Panc1 (cell line): ENCODE results near the gene PSORS1C1. TPM values are rescaled to one million over a fixed set of nuclear protein-coding genes. Genes with fewer than 3 reads are reported as not detected.
A peak's percentile ranks its signal among the peaks of the same experiment; 100 is the strongest.
"Not testable (repeated sequence)": the region's sequence is repeated elsewhere in the genome, so short reads cannot be mapped to it uniquely, and the experiment has no call there.

ENCODE experiments used
- ATAC-seq: fragments of 200-7000 bp; cut with Tn5 transposase; 2 replicates; pipeline ENCODE4 v1.9.1; 2020; ENCODE audit warnings: mild to moderate bottlenecking, moderate library complexity
- BruUV-seq: library from RNA; stranded (reverse); fragments of 400-500 nt; replicated peaks from 2 replicates; lab custom pipeline; 2021; lab: Mats Ljungman, UMichigan
- CTCF ChIA-PET: fragments of 300-600 bp; sonication (Branson Sonifier 250); formaldehyde crosslinking; loops from one replicate; lab custom pipeline; 2022; ENCODE audit warnings: antibody characterized with exemption; lab: Charles Lee
- POLR2A ChIA-PET: fragments of 300-600 bp; sonication (Branson Sonifier 250); formaldehyde crosslinking; loops from one replicate; lab custom pipeline; 2022; ENCODE audit warnings: antibody characterized with exemption; lab: Charles Lee
- DNase-seq: peaks from one replicate; pipeline ENCODE4 v3.0.0-alpha.2; 2010; ENCODE audit warnings: low read depth, low spot score
- H3K27ac ChIP-seq: 2 replicates; pipeline ENCODE4 v1.5.1; 2011; ENCODE audit warnings: mild to moderate bottlenecking, low read length, inconsistent platforms
- H3K27me3 ChIP-seq: fragments of 200-500 bp; sonication (Bioruptor generic); 2 replicates; pipeline ENCODE4 v1.6.0; 2014; ENCODE audit warnings: low read length, inconsistent platforms; ENCODE audit not compliant: control insufficient read depth, insufficient read depth
- H3K36me3 ChIP-seq: fragments of 200-500 bp; sonication (Bioruptor generic); 2 replicates; pipeline ENCODE4 v1.5.1; 2014; ENCODE audit warnings: inconsistent platforms, mild to moderate bottlenecking, low read length, moderate library complexity; ENCODE audit not compliant: control insufficient read depth, insufficient read depth
- H3K4me1 ChIP-seq: 2 replicates; pipeline ENCODE4 v1.5.1; 2011; ENCODE audit warnings: inconsistent platforms, mild to moderate bottlenecking, low read length, moderate library complexity; ENCODE audit not compliant: control insufficient read depth, insufficient read depth
- H3K4me3 ChIP-seq, 2 experiments: 2 replicates each; pipeline ENCODE4 v1.5.1; 2011 to 2012; ENCODE audit warnings: low read depth in 2 of 2, low read length in 2 of 2, mild to moderate bottlenecking in 2 of 2, inconsistent platforms in 1 of 2, moderate library complexity in 1 of 2
- H3K9me3 ChIP-seq: fragments of 200-500 bp; sonication (Bioruptor generic); 2 replicates; pipeline ENCODE4 v1.5.1; 2014; ENCODE audit warnings: low read depth, mild to moderate bottlenecking, inconsistent platforms, low read length, moderate library complexity; ENCODE audit not compliant: control insufficient read depth, insufficient read depth
- POLR2AphosphoS5 ChIP-seq: IDR thresholded peaks from 2 replicates; pipeline ENCODE4 v1.6.1; 2012; ENCODE audit warnings: mild to moderate bottlenecking, low read depth, low read length, moderate library complexity
- SIN3A ChIP-seq: IDR thresholded peaks from 2 replicates; pipeline ENCODE4 v1.6.1; 2012; ENCODE audit warnings: low read depth, mild to moderate bottlenecking, low read length, moderate library complexity, borderline replicate concordance; ENCODE audit not compliant: insufficient read depth
- TCF7L2 ChIP-seq: IDR thresholded peaks from 2 replicates; pipeline ENCODE4 v1.6.1; 2011; ENCODE audit warnings: mild to moderate bottlenecking, low read depth, low read length, inconsistent platforms
- in situ Hi-C: cut with HindIII; loops from 2 replicates; pipeline ENCODE4 v1.10.0; 2016; ENCODE audit warnings: low sequenced_read_pairs, low pct_unique_long_range_greater_than_20kb
- intact Hi-C: fragments of 100-400 bp; cut with micrococcal nuclease; formaldehyde crosslinking; loops from one replicate; pipeline ENCODE4 v1.10.0; 2022; ENCODE audit not compliant: unreplicated experiment
- total RNA-seq: library from RNA; stranded (reverse); gene quantifications from one replicate; pipeline ENCODE4 v1.2.1, GENCODE V29; 2021; ENCODE audit not compliant: unreplicated experiment
- TF ChIP-seq, protein P1 (sequence below): fragments of 450-650 bp; IDR thresholded peaks from 2 replicates; pipeline ENCODE4 v1.5.1; 2017; ENCODE audit warnings: mild to moderate bottlenecking
- TF ChIP-seq, protein P2 (sequence below), 2 experiments: IDR thresholded peaks; 2 replicates each; pipeline ENCODE4 v1.6.1; 2011 to 2012; ENCODE audit warnings: low read depth in 2 of 2, control low read depth in 1 of 2, low read length in 1 of 2, mild to moderate bottlenecking in 1 of 2, moderate library complexity in 1 of 2; ENCODE audit not compliant: insufficient read depth in 1 of 2

The PSORS1C1 gene
- total RNA-seq, 1 experiment from 2014 or later: 2.9 TPM

DNA sequence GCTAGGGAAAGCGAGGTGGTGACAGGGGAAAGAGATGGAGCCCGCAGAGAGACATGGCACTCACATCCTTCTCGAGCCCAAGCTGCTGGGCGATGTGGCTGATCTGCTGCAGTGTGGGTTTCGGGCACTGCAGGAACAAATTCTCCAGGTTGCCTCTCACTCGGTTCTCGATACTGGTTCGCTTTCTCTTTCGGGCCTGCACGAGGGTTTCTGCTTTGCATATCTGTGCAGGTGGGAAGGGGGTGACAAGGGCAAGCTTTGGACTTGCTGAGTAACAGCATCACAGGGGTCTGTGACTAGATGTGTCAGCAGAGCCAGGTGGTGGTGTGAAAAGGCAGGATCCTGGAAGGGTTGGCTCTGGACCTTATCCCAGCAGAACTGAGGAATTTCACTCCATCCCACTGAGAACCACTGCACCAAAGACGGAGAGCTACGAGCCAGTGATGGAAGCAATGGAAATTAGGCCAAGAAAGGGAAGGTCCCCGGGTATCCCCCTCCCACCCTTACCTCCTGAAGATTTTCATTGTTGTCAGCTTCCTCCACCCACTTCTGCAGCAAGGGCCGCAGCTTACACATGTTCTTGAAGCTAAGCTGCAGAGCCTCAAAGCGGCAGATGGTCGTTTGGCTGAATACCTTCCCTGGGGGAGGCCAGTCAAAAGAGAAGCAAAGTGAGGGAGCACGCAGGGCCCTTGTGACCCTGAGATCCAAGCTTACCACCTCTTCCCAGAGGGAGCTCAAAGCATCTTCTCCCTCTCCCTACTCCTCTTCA lies 50.6 kb downstream of the PSORS1C1 start:
- H3K27me3 ChIP-seq, BruUV-seq, H3K36me3 ChIP-seq, in situ Hi-C loops, H3K4me3 ChIP-seq, CTCF ChIA-PET, intact Hi-C loops, DNase-seq, H3K4me1 ChIP-seq, H3K27ac ChIP-seq, POLR2A ChIA-PET, H3K9me3 ChIP-seq: not testable (repeated sequence)
- ATAC-seq: 0 out of 2 replicates have a peak, but pooled peaks have one; percentile 17

DNA sequence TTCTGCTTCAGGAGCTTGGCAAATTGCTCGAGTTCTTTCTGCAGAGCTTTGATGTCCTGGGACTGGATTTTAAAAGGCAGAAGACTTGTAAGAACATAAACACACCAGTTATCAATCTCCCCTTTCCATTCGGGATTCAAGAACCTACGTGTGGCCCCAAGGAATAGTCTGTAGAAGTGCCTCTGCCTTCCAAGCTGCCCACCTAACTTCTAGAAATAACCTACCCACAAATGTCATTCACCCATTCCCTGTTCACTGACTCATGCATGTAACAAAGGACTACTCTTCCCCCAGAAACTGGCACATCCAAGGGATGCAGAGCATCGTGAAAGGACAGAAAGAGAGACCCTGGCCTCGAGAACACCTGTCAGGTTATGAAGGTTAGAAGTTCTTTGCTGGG lies 51.4 kb downstream of the PSORS1C1 start:
- intact Hi-C loops (no loop called here), in situ Hi-C loops (no loop called here)
- no peaks in the 10 kb centered on the region for H3K36me3 ChIP-seq
- TF ChIP-seq TCF7L2 (no peak), POLR2AphosphoS5 (no peak), SIN3A (no peak)
- TF ChIP-seq, protein P1, sequence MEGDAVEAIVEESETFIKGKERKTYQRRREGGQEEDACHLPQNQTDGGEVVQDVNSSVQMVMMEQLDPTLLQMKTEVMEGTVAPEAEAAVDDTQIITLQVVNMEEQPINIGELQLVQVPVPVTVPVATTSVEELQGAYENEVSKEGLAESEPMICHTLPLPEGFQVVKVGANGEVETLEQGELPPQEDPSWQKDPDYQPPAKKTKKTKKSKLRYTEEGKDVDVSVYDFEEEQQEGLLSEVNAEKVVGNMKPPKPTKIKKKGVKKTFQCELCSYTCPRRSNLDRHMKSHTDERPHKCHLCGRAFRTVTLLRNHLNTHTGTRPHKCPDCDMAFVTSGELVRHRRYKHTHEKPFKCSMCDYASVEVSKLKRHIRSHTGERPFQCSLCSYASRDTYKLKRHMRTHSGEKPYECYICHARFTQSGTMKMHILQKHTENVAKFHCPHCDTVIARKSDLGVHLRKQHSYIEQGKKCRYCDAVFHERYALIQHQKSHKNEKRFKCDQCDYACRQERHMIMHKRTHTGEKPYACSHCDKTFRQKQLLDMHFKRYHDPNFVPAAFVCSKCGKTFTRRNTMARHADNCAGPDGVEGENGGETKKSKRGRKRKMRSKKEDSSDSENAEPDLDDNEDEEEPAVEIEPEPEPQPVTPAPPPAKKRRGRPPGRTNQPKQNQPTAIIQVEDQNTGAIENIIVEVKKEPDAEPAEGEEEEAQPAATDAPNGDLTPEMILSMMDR: no peak
- TF ChIP-seq, protein P2, sequence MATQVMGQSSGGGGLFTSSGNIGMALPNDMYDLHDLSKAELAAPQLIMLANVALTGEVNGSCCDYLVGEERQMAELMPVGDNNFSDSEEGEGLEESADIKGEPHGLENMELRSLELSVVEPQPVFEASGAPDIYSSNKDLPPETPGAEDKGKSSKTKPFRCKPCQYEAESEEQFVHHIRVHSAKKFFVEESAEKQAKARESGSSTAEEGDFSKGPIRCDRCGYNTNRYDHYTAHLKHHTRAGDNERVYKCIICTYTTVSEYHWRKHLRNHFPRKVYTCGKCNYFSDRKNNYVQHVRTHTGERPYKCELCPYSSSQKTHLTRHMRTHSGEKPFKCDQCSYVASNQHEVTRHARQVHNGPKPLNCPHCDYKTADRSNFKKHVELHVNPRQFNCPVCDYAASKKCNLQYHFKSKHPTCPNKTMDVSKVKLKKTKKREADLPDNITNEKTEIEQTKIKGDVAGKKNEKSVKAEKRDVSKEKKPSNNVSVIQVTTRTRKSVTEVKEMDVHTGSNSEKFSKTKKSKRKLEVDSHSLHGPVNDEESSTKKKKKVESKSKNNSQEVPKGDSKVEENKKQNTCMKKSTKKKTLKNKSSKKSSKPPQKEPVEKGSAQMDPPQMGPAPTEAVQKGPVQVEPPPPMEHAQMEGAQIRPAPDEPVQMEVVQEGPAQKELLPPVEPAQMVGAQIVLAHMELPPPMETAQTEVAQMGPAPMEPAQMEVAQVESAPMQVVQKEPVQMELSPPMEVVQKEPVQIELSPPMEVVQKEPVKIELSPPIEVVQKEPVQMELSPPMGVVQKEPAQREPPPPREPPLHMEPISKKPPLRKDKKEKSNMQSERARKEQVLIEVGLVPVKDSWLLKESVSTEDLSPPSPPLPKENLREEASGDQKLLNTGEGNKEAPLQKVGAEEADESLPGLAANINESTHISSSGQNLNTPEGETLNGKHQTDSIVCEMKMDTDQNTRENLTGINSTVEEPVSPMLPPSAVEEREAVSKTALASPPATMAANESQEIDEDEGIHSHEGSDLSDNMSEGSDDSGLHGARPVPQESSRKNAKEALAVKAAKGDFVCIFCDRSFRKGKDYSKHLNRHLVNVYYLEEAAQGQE (IDR thresholded peaks at IDR 0.05; ENCODE audit: insufficient read depth in 1 of 2, low read depth in 2 of 2, low read length in 1 of 2): no peak
- no TSS peak for BruUV-seq
- no peak for ATAC-seq
- no peaks in the 10 kb centered on the region for H3K4me1 ChIP-seq
- POLR2A ChIA-PET: no interaction called here
- CTCF ChIA-PET: no interaction called here
- no peak for DNase-seq
- no peaks in the 10 kb centered on the region for H3K9me3 ChIP-seq
- no peak overlapping the region for H3K4me3 ChIP-seq
- no peaks in the 10 kb centered on the region for H3K27me3 ChIP-seq
- no peak overlapping the region for H3K27ac ChIP-seq

DNA sequence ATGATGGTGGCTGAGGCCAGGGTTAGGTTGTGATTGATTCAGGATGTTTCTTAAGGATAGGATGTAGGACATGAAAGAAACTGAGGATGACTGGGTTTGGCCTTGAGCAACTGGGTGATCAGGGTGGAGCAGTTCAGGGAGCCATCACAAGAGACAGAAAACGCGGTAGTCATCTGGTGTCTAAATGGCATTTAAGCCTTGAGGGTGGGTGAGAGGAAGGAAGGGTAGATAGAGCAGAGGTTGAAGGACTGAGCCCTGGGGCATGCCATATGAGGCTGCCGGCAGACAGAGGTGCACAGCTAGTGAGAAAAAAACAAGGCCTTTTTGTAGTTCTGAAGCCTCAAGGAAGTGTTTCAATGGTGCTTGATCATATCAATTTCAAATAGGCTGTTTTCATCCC lies 54.0 kb downstream of the PSORS1C1 start:
- no peaks in the 10 kb centered on the region for H3K4me1 ChIP-seq
- CTCF ChIA-PET: no interaction called here
- no peak for ATAC-seq

More for the DNA sequence above, 54.0 kb downstream of the PSORS1C1 start:
- TF ChIP-seq POLR2AphosphoS5: no peak
- no peak for TF ChIP-seq TCF7L2
- TF ChIP-seq, protein P2 (IDR thresholded peaks at IDR 0.05; ENCODE audit: insufficient read depth in 1 of 2, low read depth in 2 of 2, low read length in 1 of 2): no peak
- TF ChIP-seq, protein P1: no peak
- no peak for TF ChIP-seq SIN3A
- POLR2A ChIA-PET: no interaction called here
- H3K4me3 ChIP-seq: no peak overlapping the region
- no peaks in the 10 kb centered on the region for H3K36me3 ChIP-seq
- BruUV-seq: no TSS peak
- in situ Hi-C loops (no loop called here), intact Hi-C loops (no loop called here)
- H3K27ac ChIP-seq: no peak overlapping the region
- no peaks in the 10 kb centered on the region for H3K9me3 ChIP-seq
- H3K27me3 ChIP-seq: no peaks in the 10 kb centered on the region
- DNase-seq: no peak
